ENCODE data around the gene ZBTB20.

DNA sequence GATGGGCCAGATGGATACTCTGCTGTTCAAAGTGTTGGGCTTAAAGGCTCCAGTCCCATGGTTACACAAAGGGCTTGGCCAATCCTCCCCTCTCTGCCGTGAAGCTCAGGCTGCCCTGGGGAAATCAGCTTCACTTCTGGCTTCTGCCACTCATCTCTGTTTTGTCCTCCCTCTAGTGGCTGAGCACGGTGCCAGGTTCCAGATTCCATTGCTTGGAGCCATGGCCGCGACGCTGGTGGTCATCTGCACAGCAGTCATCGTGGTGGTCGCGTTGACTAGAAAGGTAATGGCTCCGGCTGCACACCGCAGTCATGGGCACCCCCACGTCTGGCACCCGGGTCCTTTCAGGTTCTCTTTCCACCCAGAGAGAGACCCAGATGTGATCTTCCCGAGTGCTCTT, 847.7 kb downstream of the ZBTB20 start:
- TF ChIP-seq, protein P1, sequence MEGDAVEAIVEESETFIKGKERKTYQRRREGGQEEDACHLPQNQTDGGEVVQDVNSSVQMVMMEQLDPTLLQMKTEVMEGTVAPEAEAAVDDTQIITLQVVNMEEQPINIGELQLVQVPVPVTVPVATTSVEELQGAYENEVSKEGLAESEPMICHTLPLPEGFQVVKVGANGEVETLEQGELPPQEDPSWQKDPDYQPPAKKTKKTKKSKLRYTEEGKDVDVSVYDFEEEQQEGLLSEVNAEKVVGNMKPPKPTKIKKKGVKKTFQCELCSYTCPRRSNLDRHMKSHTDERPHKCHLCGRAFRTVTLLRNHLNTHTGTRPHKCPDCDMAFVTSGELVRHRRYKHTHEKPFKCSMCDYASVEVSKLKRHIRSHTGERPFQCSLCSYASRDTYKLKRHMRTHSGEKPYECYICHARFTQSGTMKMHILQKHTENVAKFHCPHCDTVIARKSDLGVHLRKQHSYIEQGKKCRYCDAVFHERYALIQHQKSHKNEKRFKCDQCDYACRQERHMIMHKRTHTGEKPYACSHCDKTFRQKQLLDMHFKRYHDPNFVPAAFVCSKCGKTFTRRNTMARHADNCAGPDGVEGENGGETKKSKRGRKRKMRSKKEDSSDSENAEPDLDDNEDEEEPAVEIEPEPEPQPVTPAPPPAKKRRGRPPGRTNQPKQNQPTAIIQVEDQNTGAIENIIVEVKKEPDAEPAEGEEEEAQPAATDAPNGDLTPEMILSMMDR (IDR thresholded peaks at IDR 0.05) = peak in 3 of 6 experiments; percentile 32 to 48 (median 47)
- no peak for TF ChIP-seq POLR2A (IDR thresholded peaks at IDR 0.05)

All from thyroid gland (tissue), 4 donors.